ENCODE measurements around the gene GTF3C6.
"Not testable (repeated sequence)": the region's sequence is repeated elsewhere in the genome, so short reads cannot be mapped to it uniquely, and the experiment has no call there.

GTF3C6 gene

GRCh38 chr6:110950440-110950839 lies 8.1 kb upstream of the GTF3C6 start:
- no peak overlapping the region for H3K4me3 ChIP-seq (ENCODE audit: low read depth, low read length)
- no peak overlapping the region for H3K9ac ChIP-seq (ENCODE audit: low read depth, low read length)
- H3K27ac ChIP-seq (ENCODE audit: low read depth, low read length), result no peak overlapping the region
- no peaks in the 10 kb centered on the region for H3K27me3 ChIP-seq (ENCODE audit: control insufficient read depth, insufficient read depth, low read length)
- no peaks in the 10 kb centered on the region for H3K4me1 ChIP-seq (ENCODE audit: control insufficient read depth, insufficient read depth, low read length)
- no peaks in the 10 kb centered on the region for H3K36me3 ChIP-seq (ENCODE audit: control insufficient read depth, insufficient read depth, low read length)
- H3K9me3 ChIP-seq (ENCODE audit: control insufficient read depth, insufficient read depth, low read length), result no peaks in the 10 kb centered on the region

GRCh38 chr6:110951008-110951407 lies 7.5 kb upstream of the GTF3C6 start:
- H3K9me3 ChIP-seq (ENCODE audit: control insufficient read depth, insufficient read depth, low read length), result no peaks in the 10 kb centered on the region
- no peak overlapping the region for H3K4me3 ChIP-seq (ENCODE audit: low read depth, low read length)
- H3K27me3 ChIP-seq (ENCODE audit: control insufficient read depth, insufficient read depth, low read length), result no peaks in the 10 kb centered on the region
- H3K36me3 ChIP-seq (ENCODE audit: control insufficient read depth, insufficient read depth, low read length), result no peaks in the 10 kb centered on the region
- no peak overlapping the region for H3K27ac ChIP-seq (ENCODE audit: low read depth, low read length)
- H3K4me1 ChIP-seq (ENCODE audit: control insufficient read depth, insufficient read depth, low read length), result no peaks in the 10 kb centered on the region
- H3K9ac ChIP-seq (ENCODE audit: low read depth, low read length), result no peak overlapping the region

- Histone ChIP-seq H3K27ac (ENCODE audit: low read depth, low read length) (peak overlapping the region; percentile 71), H3K9ac (ENCODE audit: low read depth, low read length) (no peak overlapping the region), H3K9me3 (ENCODE audit: control insufficient read depth, insufficient read depth, low read length) (no peaks in the 10 kb centered on the region), H3K4me3 (ENCODE audit: low read depth, low read length) (no peak overlapping the region), H3K4me1 (ENCODE audit: control insufficient read depth, insufficient read depth, low read length) (no peaks in the 10 kb centered on the region), H3K36me3 (ENCODE audit: control insufficient read depth, insufficient read depth, low read length) (no peaks in the 10 kb centered on the region), H3K27me3 (ENCODE audit: control insufficient read depth, insufficient read depth, low read length) (no peaks in the 10 kb centered on the region)
Measured at GRCh38 chr6:110951986-110952794, 6.3 kb upstream of the GTF3C6 start.

GRCh38 chr6:110953633-110954303 lies 4.7 kb upstream of the GTF3C6 start:
- no peak overlapping the region for H3K9ac ChIP-seq (ENCODE audit: low read depth, low read length)
- H3K4me1 ChIP-seq (ENCODE audit: control insufficient read depth, insufficient read depth, low read length), result peaks cover 5% of the 10 kb centered on the region; the same call in 1 of the 2 replicates
- H3K9me3 ChIP-seq (ENCODE audit: control insufficient read depth, insufficient read depth, low read length), result no peaks in the 10 kb centered on the region
- no peak overlapping the region for H3K27ac ChIP-seq (ENCODE audit: low read depth, low read length)
- no peaks in the 10 kb centered on the region for H3K36me3 ChIP-seq (ENCODE audit: control insufficient read depth, insufficient read depth, low read length)
- H3K27me3 ChIP-seq (ENCODE audit: control insufficient read depth, insufficient read depth, low read length), result no peaks in the 10 kb centered on the region
- H3K4me3 ChIP-seq (ENCODE audit: low read depth, low read length), result no peak overlapping the region

GRCh38 chr6:110960014-110960390 lies 1.5 kb downstream of the GTF3C6 start:
- H3K36me3 ChIP-seq (ENCODE audit: control insufficient read depth, insufficient read depth, low read length), result peaks cover 42% of the 10 kb centered on the region
- no peak overlapping the region for H3K27ac ChIP-seq (ENCODE audit: low read depth, low read length)
- H3K27me3 ChIP-seq (ENCODE audit: control insufficient read depth, insufficient read depth, low read length), result no peaks in the 10 kb centered on the region

GRCh38 chr6:110962636-110963035 lies 4.1 kb downstream of the GTF3C6 start:
- not testable (repeated sequence) for H3K9ac ChIP-seq (ENCODE audit: low read depth, low read length); H3K9me3 ChIP-seq (ENCODE audit: control insufficient read depth, insufficient read depth, low read length); H3K4me1 ChIP-seq (ENCODE audit: control insufficient read depth, insufficient read depth, low read length); H3K4me3 ChIP-seq (ENCODE audit: low read depth, low read length); H3K27ac ChIP-seq (ENCODE audit: low read depth, low read length); H3K27me3 ChIP-seq (ENCODE audit: control insufficient read depth, insufficient read depth, low read length)
- peaks cover 69% of the 10 kb centered on the region for H3K36me3 ChIP-seq (ENCODE audit: control insufficient read depth, insufficient read depth, low read length)

More at GRCh38 chr6:110960014-110960390, 1.5 kb downstream of the GTF3C6 start:
- Histone ChIP-seq H3K4me3 (ENCODE audit: low read depth, low read length) (no peak overlapping the region), H3K9ac (ENCODE audit: low read depth, low read length) (no peak overlapping the region), H3K9me3 (ENCODE audit: control insufficient read depth, insufficient read depth, low read length) (no peaks in the 10 kb centered on the region), H3K4me1 (ENCODE audit: control insufficient read depth, insufficient read depth, low read length) (peaks cover 5% of the 10 kb centered on the region; the same call in 1 of the 2 replicates)

- no peaks in the 10 kb centered on the region for H3K4me1 ChIP-seq (ENCODE audit: control insufficient read depth, insufficient read depth, low read length)
- H3K27ac ChIP-seq (ENCODE audit: low read depth, low read length), result no peak overlapping the region
- H3K9ac ChIP-seq (ENCODE audit: low read depth, low read length), result no peak overlapping the region
- no peaks in the 10 kb centered on the region for H3K9me3 ChIP-seq (ENCODE audit: control insufficient read depth, insufficient read depth, low read length)
- H3K36me3 ChIP-seq (ENCODE audit: control insufficient read depth, insufficient read depth, low read length), result peaks cover 64% of the 10 kb centered on the region
- no peak overlapping the region for H3K4me3 ChIP-seq (ENCODE audit: low read depth, low read length)
- no peaks in the 10 kb centered on the region for H3K27me3 ChIP-seq (ENCODE audit: control insufficient read depth, insufficient read depth, low read length)
Measured at GRCh38 chr6:110965629-110966229, 7.2 kb downstream of the GTF3C6 start.

- H3K4me3 ChIP-seq (ENCODE audit: low read depth, low read length); H3K27ac ChIP-seq (ENCODE audit: low read depth, low read length); H3K9me3 ChIP-seq (ENCODE audit: control insufficient read depth, insufficient read depth, low read length); H3K9ac ChIP-seq (ENCODE audit: low read depth, low read length); H3K27me3 ChIP-seq (ENCODE audit: control insufficient read depth, insufficient read depth, low read length); H3K4me1 ChIP-seq (ENCODE audit: control insufficient read depth, insufficient read depth, low read length): not testable (repeated sequence)
- peaks cover 35% of the 10 kb centered on the region for H3K36me3 ChIP-seq (ENCODE audit: control insufficient read depth, insufficient read depth, low read length)
Measured at GRCh38 chr6:110968661-110969060, 10.2 kb downstream of the GTF3C6 start.

- Histone ChIP-seq H3K36me3 (ENCODE audit: control insufficient read depth, insufficient read depth, low read length) (peaks cover 16% of the 10 kb centered on the region), H3K4me3 (ENCODE audit: low read depth, low read length) (no peak overlapping the region), H3K9me3 (ENCODE audit: control insufficient read depth, insufficient read depth, low read length) (no peaks in the 10 kb centered on the region), H3K27me3 (ENCODE audit: control insufficient read depth, insufficient read depth, low read length) (no peaks in the 10 kb centered on the region), H3K4me1 (ENCODE audit: control insufficient read depth, insufficient read depth, low read length) (no peaks in the 10 kb centered on the region), H3K9ac (ENCODE audit: low read depth, low read length) (no peak overlapping the region), H3K27ac (ENCODE audit: low read depth, low read length) (no peak overlapping the region)
Measured at GRCh38 chr6:110971468-110971867, 13.0 kb downstream of the GTF3C6 start.

- Histone ChIP-seq H3K27ac (ENCODE audit: low read depth, low read length) (no peak overlapping the region), H3K4me1 (ENCODE audit: control insufficient read depth, insufficient read depth, low read length) (no peaks in the 10 kb centered on the region), H3K27me3 (ENCODE audit: control insufficient read depth, insufficient read depth, low read length) (no peaks in the 10 kb centered on the region), H3K9me3 (ENCODE audit: control insufficient read depth, insufficient read depth, low read length) (no peaks in the 10 kb centered on the region), H3K4me3 (ENCODE audit: low read depth, low read length) (no peak overlapping the region), H3K9ac (ENCODE audit: low read depth, low read length) (no peak overlapping the region), H3K36me3 (ENCODE audit: control insufficient read depth, insufficient read depth, low read length) (no peaks in the 10 kb centered on the region)
Measured at GRCh38 chr6:110976575-110976974, 18.1 kb downstream of the GTF3C6 start.

GRCh38 chr6:110979565-110980101 lies 21.1 kb downstream of the GTF3C6 start:
- Histone ChIP-seq H3K27ac (ENCODE audit: low read depth, low read length) (no peak overlapping the region), H3K9ac (ENCODE audit: low read depth, low read length) (no peak overlapping the region), H3K9me3 (ENCODE audit: control insufficient read depth, insufficient read depth, low read length) (no peaks in the 10 kb centered on the region), H3K27me3 (ENCODE audit: control insufficient read depth, insufficient read depth, low read length) (no peaks in the 10 kb centered on the region), H3K4me3 (ENCODE audit: low read depth, low read length) (no peak overlapping the region), H3K4me1 (ENCODE audit: control insufficient read depth, insufficient read depth, low read length) (peaks cover 6% of the 10 kb centered on the region; the same call in 1 of the 2 replicates), H3K36me3 (ENCODE audit: control insufficient read depth, insufficient read depth, low read length) (peaks cover under 1% of the 10 kb centered on the region; the same call in 1 of the 2 replicates)
